ENCODE measurements around the gene HOXB7.

HOXB7 gene

GRCh38 chr17:48622857-48623256 is 12.0 kb upstream of the HOXB7 start:
- no peak for DNase-seq

DNA sequence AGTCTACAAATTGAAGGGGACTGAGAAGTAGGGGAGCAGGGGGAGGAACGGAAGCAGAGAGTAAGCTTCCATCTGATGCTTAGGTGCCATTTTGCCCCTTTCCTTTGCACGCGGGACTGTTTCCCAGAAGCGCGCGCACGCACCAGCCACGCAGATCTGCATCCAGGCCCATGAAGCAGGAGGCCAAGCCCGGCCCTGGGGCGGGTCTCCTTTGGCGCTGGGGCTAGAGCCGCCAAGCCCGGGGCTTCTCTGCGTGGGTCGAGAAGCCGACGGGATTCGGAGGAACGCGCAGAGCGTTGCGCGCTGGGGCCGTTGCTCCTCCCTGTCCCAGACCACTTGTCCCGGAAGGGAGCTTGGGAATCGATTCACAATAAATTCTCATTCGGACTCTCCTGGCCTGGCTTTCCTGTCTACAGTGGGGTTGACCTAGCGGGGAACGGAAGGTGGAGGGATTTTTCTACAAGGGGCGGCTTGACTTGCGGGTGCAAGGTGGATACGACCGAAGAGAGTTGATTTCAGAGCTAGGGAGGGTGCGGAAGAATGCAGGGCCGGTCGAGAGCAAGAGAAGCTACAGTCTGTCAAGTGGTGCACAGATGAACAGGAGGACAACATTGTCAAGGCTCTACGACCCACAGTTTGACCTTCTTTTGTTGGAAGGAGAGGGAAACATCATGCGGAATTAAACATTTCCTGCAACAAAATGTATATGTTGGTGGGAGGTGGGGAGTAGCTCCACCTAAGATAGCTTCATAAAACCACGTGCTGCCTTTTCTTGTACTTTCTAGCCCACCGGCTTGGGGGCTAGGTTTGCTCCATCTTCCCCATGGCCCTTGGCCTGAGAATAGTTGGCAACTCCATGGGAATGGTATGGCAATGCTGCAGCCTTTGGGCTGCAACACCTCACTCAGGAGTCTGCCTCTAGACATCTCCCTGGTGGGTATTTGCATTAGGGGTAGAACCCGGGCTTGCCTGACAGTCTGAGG is 10.9 kb upstream of the HOXB7 start:
- no peak for DNase-seq

DNA sequence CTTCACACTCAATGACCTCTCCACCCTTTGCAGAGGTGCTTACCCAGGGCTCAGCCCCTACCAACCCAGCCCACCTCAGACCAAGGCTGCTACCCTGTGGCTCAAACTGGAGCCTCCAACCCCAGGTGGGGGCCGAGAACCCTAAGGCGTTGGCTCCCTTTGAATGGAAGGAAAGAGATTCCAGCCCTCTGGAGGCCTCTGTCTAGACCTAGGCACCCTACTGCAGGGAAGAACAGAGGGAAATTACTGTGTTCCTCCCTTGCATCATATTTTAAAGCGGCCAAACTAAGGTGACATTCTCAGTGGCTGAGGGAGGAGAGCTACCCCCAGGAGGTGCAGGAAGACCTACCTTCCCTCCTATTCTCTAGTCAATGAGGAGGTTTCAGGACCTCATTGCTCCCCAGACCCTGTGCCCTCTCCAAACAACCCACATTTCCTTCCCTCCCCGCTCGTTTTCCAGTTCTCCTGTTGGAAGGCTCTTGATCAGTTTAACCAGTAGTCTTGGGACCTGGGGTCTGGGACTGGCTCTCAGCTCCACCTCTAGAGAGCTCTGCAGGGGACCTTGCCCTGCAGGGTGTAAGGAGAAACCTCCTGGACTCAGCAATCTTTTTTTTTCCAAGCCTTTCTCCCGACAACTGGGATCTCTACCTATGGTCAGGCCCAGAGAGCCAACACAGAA is 9.8 kb upstream of the HOXB7 start:
- no peak for DNase-seq

GRCh38 chr17:48619826-48620449 is 9.1 kb upstream of the HOXB7 start:
- DNase-seq = no peak

- DNase-seq = peak; percentile 3
Measured at GRCh38 chr17:48618256-48618896, 7.6 kb upstream of the HOXB7 start.

DNA sequence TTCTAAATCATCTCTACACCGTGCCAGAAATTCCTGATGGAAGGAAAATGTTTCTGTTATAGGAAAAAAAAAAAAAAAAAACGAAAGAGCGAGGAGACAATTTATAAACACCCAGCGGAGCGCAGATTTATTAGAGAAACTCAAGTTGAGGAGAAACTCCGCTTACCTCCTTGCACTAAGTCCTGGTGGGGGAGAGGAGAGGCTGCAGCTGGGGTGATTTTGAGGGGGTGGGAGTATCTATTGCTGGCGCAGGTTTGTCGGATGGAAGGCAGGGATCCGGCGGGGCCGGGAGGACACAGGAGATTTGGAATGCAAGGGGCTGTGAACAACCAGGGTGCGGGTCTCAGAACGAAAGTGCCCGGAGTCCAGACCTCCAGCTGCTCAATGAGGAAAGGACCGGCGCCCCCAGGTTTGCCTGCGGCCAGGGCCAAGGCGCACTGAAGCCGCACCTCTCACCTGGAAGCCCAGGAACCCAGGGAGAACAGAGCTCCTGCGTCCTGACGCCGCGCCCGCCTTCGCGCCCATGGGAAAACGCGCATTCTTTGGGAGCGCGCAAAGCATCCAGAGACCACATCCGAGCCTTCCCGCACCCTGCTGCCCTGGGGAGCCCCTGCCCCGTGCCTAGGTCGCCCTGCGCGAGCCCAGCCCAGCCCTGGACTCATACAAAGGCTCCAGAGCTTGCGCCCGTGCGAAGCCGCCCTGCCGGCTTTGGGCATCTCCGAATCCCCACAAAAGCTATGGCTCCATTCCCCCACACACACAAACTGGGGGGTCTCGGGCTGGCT is 6.8 kb upstream of the HOXB7 start:
- no peak for DNase-seq

- no peak for DNase-seq
Measured at GRCh38 chr17:48616717-48617470, 6.1 kb upstream of the HOXB7 start.

DNA sequence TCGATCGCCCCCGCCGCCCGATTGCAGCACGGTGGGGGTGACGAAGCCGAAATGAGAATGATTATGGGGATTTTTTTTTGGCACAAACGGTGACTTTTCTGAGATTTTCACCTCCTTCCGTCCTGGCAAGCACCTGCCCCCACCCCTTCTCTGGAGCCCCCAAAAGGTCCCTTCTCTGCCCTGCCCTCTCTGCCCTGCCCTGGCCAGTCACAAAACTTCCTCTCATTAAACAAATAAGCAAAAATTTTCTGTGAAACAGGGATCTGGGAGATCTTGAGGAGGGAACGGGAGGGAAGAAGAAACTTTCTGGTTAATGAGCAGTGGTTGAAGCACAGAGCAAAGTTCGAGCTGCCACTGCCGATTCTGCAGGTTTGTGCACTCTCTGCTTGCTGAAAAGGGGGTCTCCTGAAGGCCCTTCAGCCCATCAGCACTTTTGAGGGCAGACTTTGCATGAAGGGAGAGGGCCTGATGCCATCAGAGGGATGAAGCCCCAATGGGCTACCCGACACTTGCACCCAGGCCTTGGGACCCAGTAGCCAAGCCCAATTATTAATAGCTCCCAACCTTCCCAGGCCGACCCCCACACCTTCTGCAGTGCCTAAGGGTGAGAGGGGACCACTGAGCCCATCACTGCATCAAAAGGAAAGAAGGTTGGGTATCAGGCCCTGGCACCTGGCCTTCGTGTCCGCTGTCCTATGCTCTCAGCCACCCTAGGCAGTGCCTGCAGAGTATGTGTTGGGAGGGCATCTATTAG is 5.3 kb upstream of the HOXB7 start:
- no peak for DNase-seq

GRCh38 chr17:48615047-48615962 is 4.5 kb upstream of the HOXB7 start, which contains the start of gene HOXB8:
TSS of gene HOXB8 (minus strand) at chr17:48615292. CDS start at chr17:48614704, 588 bp downstream.
- DNase-seq = no peak

DNA sequence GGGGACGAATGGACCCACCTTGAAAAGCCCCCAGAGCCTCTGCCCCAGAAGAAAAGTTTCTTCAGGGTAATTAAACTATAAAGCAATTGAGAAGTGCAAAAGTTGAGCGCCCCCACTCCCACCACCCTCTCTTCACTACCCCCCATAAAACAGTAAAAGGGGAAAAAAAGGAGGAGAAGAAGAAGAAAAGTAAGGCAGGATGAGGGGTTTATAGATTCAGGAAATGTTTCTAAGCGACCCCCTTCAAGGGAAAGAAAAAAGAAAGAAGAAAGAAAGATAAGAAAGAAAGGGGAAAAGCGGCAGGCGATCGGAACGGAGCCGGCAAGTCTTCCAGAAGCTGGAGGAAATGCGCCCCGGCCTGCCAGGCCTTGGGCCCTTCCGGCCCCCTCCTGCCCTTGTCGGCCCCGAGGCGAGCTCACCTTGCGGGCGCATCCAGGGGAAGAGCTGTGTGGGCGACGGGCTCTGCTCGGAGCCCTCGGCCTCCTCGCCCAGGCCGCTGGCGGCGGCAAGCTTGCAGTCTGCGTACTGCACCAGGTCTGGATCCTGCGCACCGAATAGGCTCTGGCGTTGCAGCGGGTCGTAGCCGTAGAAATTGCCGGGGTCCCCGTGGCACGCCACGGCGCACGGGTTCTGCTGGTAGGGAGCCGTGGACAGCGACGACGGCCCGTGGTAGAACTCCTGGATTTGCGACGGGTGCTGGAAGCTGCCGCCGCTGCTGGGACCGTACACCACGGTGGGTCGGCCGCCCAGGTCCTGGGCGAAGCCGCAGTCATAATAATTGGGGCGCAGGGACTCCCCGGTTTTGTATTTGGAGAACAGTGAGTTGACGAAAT is 3.3 kb upstream of the HOXB7 start:
- DNase-seq = no peak

- no peak for DNase-seq
Measured at GRCh38 chr17:48612854-48613691, 2.3 kb upstream of the HOXB7 start.

- no peak for DNase-seq
Measured at GRCh38 chr17:48612456-48612853, 1.6 kb upstream of the HOXB7 start.

DNA sequence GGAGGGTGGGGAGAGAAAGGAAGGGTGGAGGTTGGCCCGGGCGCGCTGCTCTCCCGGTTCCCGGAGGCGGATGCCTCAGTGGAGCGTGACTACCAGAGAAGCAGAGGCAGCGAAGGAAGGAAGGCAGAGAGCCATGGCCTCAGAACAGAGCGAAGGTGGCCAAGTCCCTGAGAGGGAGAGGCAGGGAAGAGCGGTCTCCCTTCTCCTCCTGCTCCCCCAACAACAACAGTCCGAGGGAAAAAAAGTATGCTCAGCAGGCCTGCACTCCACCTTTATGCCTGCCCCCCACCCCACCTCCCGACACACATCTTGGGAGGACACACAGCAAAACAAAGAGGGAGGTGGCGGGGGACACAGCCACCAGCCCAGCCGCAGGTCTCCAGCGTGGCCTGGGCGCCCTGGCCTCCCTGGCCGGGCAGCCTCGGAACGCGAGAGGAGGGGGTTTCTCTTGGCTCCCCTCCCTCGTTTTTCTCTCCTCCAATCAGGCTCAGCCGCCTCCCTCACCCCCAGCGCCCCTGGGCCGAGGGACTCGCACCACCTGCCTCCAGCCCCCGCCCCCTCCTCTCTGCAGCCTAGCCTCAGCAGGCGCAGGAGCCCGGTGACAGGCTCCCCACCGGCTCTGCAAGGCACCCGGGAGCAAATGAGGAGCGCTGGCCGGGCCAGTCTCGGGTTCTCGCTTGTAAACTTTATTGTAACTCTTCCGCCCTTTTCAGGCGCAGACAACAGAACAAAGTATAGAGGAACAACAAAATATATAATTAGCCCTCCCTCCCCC is 1.1 kb upstream of the HOXB7 start:
- no peak for DNase-seq

DNA sequence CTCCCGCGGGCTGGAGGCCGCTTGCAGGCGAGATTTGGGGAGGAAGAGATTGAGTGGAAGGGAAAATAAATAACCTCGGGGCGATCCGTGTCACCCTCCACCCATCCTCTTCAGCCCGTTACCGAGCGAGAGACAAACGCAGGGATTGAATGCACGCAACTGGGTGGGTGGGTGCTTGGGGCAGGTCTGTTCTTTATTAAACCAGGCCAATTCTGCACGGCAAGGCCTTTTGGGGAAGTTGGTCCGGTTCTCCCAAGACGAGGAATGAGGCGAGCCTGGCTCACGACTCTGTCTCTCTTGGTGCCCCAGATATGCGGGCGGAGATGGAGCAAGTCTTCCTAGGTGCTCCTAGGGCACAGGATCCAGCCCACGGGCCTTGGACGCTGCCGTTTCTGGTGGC is 396 bp upstream of the HOXB7 start:
- DNase-seq = no peak

DNA sequence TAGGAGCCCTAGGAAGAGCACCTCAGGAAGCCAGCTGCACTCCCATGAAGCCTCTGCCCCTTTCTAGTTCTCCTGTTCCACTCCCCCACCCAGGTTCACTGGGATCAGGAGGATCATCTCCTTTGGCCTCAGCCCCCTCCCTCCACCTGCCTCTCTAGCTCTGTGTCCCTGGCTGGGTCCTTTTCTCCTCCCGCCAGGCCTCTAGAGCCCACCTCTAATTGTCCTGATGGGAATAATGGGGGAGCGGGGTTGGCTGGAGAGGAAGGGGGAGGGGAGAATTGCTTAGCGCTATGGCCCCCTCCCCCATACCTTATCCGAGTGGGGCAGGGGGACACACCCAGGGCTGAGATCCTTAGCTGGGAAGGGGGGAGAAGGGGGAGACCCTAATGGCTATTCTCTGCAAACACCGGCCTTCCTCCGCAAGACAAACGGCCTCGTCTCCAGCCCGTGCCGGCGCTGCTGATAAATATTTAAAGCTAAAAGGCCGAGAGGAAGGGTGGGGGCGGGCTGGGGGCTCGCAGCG is 997 bp downstream of the HOXB7 start:
- DNase-seq = no peak

- no peak for DNase-seq
Measured at GRCh38 chr17:48609033-48609432, 1.8 kb downstream of the HOXB7 start.

GRCh38 chr17:48608494-48608834 is 2.4 kb downstream of the HOXB7 start:
- DNase-seq = no peak
